Adrenal gland (tissue), 12 donors: ENCODE results near the gene SPAG4. TPM values are rescaled to one million over a fixed set of nuclear protein-coding genes. Genes with fewer than 3 reads are reported as not detected.

ENCODE experiments used
- DNase-seq, 7 donors: peaks; one replicate each; pipeline ENCODE4 v3.0.0-alpha.2; 2019 to 2020
- H3K27ac ChIP-seq, 5 donors: fragments of 200-600 bp; sonication (generic) in 4 of 5; 1 replicate in 3 of 5; 2 replicates in 2 of 5; pipeline versions ENCODE4 v1.5.1 to v1.8.0; 2016 to 2020; ENCODE audit warnings: mild to moderate bottlenecking in 1 of 5
- H3K27me3 ChIP-seq: fragments of 200-600 bp; 2 replicates; pipeline ENCODE4 v1.8.0; 2021
- H3K36me3 ChIP-seq, 2 donors: fragments of 200-600 bp; replicated peaks in 1 of 2; 1 replicate in 1 of 2; 2 replicates in 1 of 2; pipeline versions ENCODE4 v1.5.1 to v1.8.0; 2018 to 2022
- H3K4me1 ChIP-seq, 2 donors: fragments of 200-600 bp; replicated peaks in 1 of 2; 1 replicate in 1 of 2; 2 replicates in 1 of 2; pipeline versions ENCODE4 v1.5.1 to v1.8.0; 2018 to 2021
- H3K4me3 ChIP-seq, 4 donors: fragments of 200-600 bp; sonication (generic) in 3 of 4; one replicate each; pipeline ENCODE4 v1.5.1; 2016 to 2018
- H3K9me3 ChIP-seq, 3 donors: fragments of 200-600 bp; sonication (generic) in 1 of 3; replicated peaks in 1 of 3; 1 replicate in 2 of 3; 2 replicates in 1 of 3; pipeline versions ENCODE4 v1.5.1 to v1.8.0; 2016 to 2021
- CTCF ChIP-seq, 6 experiments: fragments of 450-650 bp in 4 of 6; fragments of 200-600 bp in 2 of 6; sonication (generic) in 1 of 6; IDR thresholded peaks; 1 replicate in 5 of 6; 2 replicates in 1 of 6; pipeline versions ENCODE4 v1.5.1 to v1.8.0; 2016 to 2021; ENCODE audit warnings: antibody characterized with exemption in 6 of 6, mild to moderate bottlenecking in 2 of 6, moderate library complexity in 1 of 6
- POLR2A ChIP-seq, 2 donors: fragments of 450-650 bp; IDR thresholded peaks; one replicate each; pipeline ENCODE4 v1.6.1; 2017; ENCODE audit warnings: antibody characterized with exemption in 2 of 2, mild to moderate bottlenecking in 2 of 2, moderate library complexity in 1 of 2
- WGBS, 4 donors: extraction: QIAGEN DNeasy Blood & Tissue Kit in 2 of 4; methylation state at CpG; one replicate each; pipeline versions ENCODE4 v1.1.5 to v1.1.7; 2013 to 2017; 5-methylcytosine and 5-hydroxymethylcytosine counted together
- intact Hi-C, 2 donors: fragments of 100-400 bp; cut with DNase I; formaldehyde crosslinking; loops; one replicate each; pipeline versions ENCODE4 v1.14.1 to v1.15.0; 2022 to 2023
- polyA plus RNA-seq, 3 donors: library from polyadenylated mRNA; stranded (reverse); fragments of 200-250 nt in 2 of 3; fragments of 350-450 nt in 1 of 3; fragmentation: Illumina TruSeq in 1 of 3; extraction: RNeasy Lipid Tissue Mini Kit (QIAGEN cat#74804) in 1 of 3; gene quantifications; one replicate each; pipeline ENCODE4 v1.2.3, GENCODE V29; 2013 to 2014
- total RNA-seq, 9 donors: library from RNA; depleted of rRNA in 4 of 9; stranded (reverse); fragments of >200 nt in 4 of 9; fragments of 120-200 nt in 1 of 9; fragmentation: NEBNext Ultra II Directional in 1 of 9; extraction: Animal tissue kit (Norgen Biotek cat#: 25700) in 1 of 9; gene quantifications; one replicate each; pipeline versions ENCODE4 v1.1.0 to v1.2.4, GENCODE V29; 2013 to 2023
- donor health status: healthy with polysubstance abuse.
- donor health status: Bipolar disorder and iron deficiency.
- donor health status: DM: yes; HTN: yes; CAD: no.
- donor health status: DM: no; HTN: no; CAD: no.
- donor health status: DM: no; HTN: no; CAD: no.
- donor health status: DM: yes; HTN: yes; CAD: no.

The SPAG4 gene
- total and polyA plus RNA-seq, 12 donors = 2.7 to 32.0 (median 13.4) TPM

- TF ChIP-seq CTCF (IDR thresholded peaks at IDR 0.05) (no peak), POLR2A (IDR thresholded peaks at IDR 0.05) (no peak)
- H3K27me3 ChIP-seq = no peaks in the 10 kb centered on the region
- no peaks in the 10 kb centered on the region for H3K9me3 ChIP-seq
- H3K4me1 ChIP-seq = peaks cover 0 to 68% of the 10 kb centered on the region in 2 donors
- H3K36me3 ChIP-seq = peaks cover 0 to 29% of the 10 kb centered on the region in 2 donors
- H3K4me3 ChIP-seq = no peak overlapping the region
- H3K27ac ChIP-seq = no peak overlapping the region
- DNase-seq = no peak
- 94 to 98% (median 96%) methylated on average over 10 to 13 of the region's 13 CpGs for WGBS, 4 donors
- intact Hi-C loops = no loop called here
Measured at GRCh38 chr20:35652641-35653429, 37.2 kb downstream of the SPAG4 start.

- Histone ChIP-seq H3K4me3 (no peak overlapping the region), H3K36me3 (peaks cover 0 to 29% of the 10 kb centered on the region in 2 donors), H3K27ac (no peak overlapping the region), H3K4me1 (peaks cover 0 to 73% of the 10 kb centered on the region in 2 donors), H3K9me3 (no peaks in the 10 kb centered on the region), H3K27me3 (no peaks in the 10 kb centered on the region)
- WGBS, 4 donors = 93 to 99% (median 97%) methylated on average over 3 of the region's 3 CpGs
- no peak for DNase-seq
- TF ChIP-seq POLR2A (IDR thresholded peaks at IDR 0.05) (no peak), CTCF (IDR thresholded peaks at IDR 0.05) (no peak)
- intact Hi-C loops = no loop called here
Measured at GRCh38 chr20:35653430-35653734, 37.8 kb downstream of the SPAG4 start.

GRCh38 chr20:35653893-35654292, 38.3 kb downstream of the SPAG4 start:
- no peaks in the 10 kb centered on the region for H3K9me3 ChIP-seq
- H3K27me3 ChIP-seq = no peaks in the 10 kb centered on the region
- peaks cover 0 to 29% of the 10 kb centered on the region in 2 donors for H3K36me3 ChIP-seq
- H3K27ac ChIP-seq = no peak overlapping the region
- no peak for DNase-seq
- TF ChIP-seq CTCF (IDR thresholded peaks at IDR 0.05) = no peak
- no peak for TF ChIP-seq POLR2A (IDR thresholded peaks at IDR 0.05)
- WGBS, 4 donors = 67 to 79% (median 70%) methylated on average over 4 of the region's 4 CpGs
- peaks cover 0 to 71% of the 10 kb centered on the region in 2 donors for H3K4me1 ChIP-seq
- H3K4me3 ChIP-seq = no peak overlapping the region
- intact Hi-C loops = no loop called here

GRCh38 chr20:35654415-35654814, 38.8 kb downstream of the SPAG4 start:
- H3K9me3 ChIP-seq = no peaks in the 10 kb centered on the region
- no peaks in the 10 kb centered on the region for H3K27me3 ChIP-seq
- peaks cover 0 to 71% of the 10 kb centered on the region in 2 donors for H3K4me1 ChIP-seq
- no peak overlapping the region for H3K27ac ChIP-seq
- intact Hi-C loops = no loop called here
- peak in 1 of 7 donors; percentile 38 for DNase-seq
- H3K36me3 ChIP-seq = peaks cover 0 to 29% of the 10 kb centered on the region in 2 donors
- TF ChIP-seq POLR2A (IDR thresholded peaks at IDR 0.05) (no peak), CTCF (IDR thresholded peaks at IDR 0.05) (no peak)
- WGBS, 4 donors = 92 to 95% (median 95%) methylated on average over 9 of the region's 9 CpGs
- no peak overlapping the region for H3K4me3 ChIP-seq
